OCI-M1 (cell line): ENCODE measurements around the gene TRIM45.

Experiments used
- DNase-seq: peaks from one replicate; lab custom pipeline; 2025; lab: John Stamatoyannopoulos, UW

TRIM45 gene

DNA sequence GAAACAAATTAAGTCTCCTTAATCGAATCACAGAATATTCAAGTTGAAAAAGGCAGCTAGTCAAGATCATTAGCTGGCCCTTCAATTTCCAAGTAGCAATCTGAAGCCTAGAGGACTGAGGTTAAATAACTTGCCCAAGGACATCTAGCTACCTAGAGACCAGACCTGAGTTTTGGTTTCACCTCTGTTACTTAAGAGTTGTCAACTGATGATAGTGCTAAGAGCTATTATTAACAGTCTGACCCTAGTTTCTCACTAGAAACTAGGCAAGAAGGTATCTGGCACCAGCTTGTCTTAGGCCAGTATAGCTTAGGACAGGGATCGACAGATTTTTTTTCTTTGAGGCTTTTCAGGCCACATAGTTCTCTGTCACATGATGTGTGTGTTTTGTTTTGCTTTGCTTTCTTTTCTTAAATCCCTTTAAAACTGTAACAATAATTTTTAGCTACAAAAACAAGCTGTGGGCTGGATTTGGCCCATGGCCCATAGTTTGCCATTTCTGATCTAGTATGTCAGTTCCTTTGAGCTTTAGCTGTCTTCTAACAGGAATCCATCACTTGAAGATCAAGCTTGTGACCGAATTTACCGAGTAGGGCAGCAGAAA is 23.2 kb downstream of the TRIM45 start:
- DNase-seq: no peak

DNA sequence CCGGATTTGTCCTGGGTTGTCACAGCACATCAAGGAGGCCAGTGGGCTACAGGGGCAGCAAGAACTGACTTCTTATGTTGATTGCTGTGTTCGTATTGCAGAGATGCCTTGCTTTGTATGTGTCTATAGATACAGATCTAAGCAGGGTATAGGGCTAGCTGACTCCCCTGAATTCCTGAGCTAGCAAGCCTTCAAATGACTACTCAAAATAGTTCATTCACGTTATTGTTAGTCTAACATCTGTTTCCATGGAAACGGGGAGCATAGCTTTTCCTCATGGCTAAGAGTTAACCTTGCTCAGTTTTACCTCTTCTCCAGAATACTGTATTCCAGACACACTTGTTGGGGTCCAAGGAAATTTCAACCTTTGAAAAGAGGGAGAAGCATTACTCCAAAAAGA is 24.1 kb downstream of the TRIM45 start:
- no peak for DNase-seq

DNA sequence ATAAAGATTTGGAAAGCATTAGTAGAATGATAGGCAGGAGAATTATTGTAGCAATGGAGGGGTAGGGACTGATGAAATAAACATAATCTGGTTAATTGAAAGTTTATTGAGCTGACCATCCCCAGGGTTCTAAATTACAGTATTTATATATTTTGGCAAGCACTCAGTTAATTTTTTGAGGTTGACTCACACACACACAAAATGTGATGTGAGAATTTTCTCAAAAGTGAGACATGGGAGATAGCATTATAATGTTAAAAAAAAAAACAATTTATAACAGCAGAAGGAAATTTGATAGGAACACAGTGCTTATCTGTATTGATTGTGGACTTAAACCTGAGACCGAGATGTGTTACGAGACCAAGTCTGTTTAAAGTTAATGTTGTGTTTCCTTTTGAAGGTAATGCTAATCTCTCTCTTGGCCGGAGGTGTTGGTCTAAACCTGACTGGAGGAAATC is 24.6 kb downstream of the TRIM45 start:
- DNase-seq: no peak

DNA sequence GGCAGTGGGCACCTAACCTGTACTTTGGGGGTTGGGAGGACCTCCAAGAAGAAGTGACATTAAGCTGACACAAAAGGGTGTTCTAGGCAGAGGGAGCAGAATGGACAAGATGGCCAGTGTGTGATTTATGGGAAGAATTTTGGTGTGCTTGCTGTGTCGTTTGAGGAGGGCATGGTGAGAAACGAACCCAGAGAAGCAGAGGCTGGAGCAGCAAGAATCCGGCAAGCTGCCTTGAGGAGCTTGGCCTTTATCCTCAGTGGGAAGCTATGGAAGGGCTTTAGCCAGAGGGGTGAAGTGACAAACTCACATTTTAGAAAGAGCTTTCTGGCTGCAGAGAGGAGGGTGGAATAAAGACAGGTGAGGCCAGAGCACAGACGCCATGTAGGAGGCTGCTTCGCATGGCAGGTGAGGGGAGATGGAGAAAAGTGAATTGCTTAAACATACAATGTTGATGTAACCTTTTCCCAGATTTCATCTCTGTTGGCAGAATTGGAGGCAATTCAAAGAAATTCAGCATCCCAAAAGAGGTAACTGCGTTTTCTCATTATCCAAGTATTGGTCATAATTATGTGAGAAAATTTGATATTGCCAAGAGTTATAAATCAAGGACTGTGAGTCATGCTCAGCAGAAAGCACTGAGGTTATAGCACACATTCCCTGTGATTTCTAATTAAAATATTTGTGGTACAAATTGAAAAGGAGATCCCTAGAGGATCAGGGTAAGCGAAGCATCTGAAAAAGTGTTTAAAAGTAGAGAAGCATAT is 26.5 kb downstream of the TRIM45 start:
- DNase-seq: no peak

DNA sequence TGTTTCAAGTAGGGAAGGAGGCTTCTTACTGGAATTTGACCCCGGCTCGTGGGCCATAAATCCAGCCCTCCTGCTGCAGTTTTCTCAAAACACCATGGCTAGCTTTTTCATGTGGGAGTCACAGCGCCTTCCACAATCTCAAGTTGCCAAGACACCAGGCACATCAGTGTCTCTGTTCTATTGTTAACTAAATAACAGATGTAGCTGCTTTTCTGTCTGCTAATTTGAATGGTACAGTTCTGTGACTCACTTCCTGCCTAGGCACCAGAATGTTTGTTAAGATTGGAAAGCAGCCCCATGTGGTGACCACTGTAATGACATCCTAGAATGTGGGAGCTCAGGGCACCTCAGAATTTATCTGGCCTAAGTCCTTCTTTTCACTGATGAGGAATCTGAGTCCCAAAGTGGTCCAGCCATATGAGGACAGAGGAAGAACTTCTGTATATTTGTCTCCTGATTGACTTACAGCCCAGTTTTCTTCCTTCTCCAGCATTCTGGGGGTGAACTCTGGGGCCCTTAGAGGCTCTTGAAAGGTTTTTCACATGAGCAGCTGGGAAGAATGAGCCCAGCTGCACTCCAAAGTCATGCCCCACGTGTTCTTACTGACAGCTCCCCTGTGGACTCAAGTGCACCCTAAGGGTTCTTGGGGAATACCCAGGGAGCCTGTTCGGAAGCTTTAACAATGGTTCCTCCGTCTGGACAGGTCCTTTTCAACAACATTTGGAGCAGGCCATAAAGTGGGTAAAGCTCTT is 27.5 kb downstream of the TRIM45 start:
- peak; percentile 6 for DNase-seq

DNA sequence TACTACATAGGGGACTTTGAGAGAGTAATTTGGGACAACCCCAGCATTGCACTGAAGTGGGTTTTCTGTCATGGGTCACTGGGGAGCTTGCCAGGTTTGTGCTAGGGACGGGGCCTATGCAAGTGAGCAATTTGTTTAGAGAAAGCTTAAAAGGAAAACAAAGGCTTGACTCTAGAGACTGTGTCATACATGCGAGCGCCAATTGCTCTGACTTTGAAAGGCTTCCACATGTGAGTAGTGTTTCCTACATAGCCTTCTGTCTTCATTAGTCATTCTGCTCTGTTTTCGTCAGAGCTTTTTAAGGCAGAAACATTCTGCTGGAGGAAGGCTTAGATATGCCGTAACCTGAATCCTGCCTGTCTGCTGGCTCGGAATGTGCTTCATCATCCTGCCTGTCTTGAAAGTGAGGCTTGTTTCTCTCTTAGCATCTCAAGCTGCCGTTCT is 28.4 kb downstream of the TRIM45 start:
- no peak for DNase-seq

DNA sequence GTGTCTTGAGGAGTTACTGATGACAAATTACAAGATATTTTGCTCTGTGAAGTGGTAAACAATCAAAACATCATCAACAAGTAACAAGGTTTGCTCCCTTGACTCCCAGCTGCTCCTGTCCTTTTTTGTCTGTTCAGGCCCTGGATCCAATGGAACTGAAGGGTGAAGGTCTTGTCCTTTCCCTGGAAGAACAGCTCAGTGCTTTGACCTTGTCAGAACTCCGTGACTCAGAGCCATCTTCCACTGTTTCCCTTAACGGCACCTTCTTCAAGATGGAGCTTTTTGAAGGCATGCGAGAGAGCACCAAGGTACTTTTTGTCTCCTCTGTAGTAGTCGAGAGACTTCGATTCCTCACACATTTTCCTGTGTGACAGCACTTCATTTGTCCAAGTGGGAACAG is 29.0 kb downstream of the TRIM45 start:
- DNase-seq: no peak

DNA sequence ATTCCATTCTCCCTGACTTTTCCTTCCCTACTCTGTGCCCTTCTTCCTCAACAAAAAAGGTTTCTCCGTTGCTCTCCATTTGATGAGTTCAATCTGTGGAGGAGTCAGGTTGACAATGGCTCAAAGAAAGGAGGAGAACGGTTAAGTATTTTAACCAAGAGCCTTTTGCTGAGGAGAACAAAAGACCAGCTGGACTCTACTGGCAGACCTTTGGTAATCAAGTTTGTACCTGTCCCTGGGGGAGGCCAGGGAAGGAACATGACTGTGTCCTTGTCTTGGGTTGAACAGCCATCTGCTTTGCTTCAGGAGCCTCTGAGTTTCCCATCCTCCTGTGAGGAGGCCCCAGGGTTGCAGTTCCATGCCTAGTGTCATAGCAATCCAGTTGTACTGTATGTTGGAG is 31.6 kb downstream of the TRIM45 start:
- DNase-seq: no peak

DNA sequence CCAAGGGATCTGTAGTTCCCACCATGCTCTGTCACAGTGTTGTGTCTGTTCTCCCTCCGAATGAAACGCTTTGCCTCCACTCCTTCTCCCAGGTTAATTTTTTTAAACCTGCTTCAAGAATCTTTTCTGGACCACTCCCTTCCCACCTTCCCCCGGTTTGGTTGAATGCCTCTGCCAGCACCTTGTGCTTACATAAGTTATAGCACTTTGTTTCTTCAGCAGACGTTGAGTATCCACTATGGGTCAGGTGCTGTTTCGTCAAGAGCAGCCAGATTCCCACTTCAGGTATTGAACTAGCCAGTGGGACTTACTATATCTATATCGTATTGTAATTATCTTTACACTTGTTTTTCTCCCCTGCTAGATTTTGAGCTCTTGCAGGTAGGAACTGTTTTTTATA is 33.9 kb downstream of the TRIM45 start:
- no peak for DNase-seq

DNA sequence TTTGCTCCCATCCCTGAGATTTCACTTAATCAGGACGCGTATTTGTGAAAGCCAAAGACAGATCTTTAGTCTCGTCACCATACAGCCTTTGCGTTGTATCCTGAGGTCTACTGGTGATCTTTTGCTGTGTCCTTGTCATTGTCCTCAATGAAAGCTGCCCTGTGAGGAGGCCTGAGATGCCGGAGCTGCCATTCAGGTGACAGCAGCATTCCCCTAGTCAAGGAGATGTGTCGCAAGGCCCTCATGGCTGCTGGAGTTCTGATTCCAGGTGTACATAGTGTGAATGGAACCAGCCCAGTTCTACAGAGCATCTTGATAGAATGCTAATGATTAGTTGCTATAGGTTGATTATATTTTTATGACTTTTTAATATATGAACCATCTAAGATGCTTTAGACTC is 37.3 kb downstream of the TRIM45 start:
- DNase-seq: no peak

DNA sequence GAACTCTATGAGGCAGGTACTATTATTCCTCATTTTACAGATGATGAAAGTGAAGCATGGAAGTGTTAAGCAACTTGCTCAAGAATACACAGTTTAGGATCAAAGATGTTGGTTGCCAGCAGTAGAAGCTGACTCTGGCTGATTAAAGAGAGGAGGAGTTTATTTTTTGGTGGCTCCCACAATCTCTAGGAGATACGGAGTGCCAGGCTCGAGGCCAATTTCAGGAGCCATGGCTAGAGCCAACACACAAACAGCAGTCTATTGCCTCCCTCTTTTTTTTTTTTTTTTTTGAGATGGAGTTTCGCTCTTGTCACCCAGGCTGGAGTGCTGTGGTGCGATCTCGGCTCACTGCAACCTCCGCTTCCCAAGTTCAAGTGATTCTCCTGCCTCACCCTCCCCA is 41.8 kb downstream of the TRIM45 start:
- DNase-seq: no peak

DNA sequence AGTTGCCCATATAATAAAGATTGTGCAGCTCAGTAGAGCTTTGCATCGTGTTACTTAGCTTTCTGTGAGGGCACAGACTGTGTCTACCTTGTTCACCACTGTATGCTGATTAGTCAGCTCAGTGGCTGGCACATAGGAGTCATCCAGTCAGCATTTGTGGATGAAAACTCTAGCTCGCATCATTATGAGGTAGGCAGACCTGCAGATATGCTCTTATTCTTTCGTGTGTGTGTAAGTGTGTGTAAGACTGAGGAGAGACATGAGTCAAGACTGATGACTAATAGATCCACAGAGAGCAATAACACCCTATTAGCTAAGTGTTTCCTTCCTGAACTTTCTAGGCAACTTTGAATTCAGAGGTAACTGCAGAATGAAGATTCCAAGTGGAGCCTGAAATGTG is 44.3 kb downstream of the TRIM45 start:
- DNase-seq: no peak

DNA sequence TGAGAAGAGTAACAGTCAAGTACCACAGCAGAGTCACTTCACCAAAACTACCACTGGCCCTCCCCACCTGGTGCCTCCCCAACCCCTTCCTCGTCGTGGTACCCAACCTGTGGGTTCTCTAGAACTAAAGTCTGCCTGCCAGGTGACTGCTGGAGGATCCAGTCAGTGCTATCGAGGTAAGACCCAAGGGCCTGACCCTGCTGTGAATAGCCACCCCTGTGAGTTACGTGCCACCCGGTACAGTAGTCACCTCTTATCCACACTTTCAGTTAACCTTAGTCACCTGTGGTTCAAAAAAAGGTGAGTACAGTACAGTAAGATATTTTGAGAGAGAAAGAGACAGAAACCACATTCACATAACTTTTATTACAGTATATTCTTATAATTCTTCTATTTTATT is 44.9 kb downstream of the TRIM45 start:
- no peak for DNase-seq

DNA sequence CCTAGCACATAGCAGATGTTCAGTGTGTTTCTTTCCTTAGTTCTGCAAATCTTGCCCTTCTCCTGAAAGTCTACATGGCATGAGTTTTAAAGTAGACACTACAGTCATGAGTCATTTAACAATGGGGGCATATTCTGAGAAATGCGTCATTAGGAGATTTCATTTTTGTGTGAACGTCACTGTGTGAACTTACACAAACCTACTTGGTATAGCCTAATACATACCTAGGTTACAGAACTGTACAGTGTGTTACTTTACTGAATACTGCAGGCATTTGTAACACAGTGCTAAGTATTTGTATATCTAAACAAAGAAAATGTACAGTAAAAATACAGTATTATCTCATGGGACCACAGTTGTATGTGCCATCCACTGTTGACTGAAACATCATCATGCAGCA is 51.4 kb downstream of the TRIM45 start:
- no peak for DNase-seq

DNA sequence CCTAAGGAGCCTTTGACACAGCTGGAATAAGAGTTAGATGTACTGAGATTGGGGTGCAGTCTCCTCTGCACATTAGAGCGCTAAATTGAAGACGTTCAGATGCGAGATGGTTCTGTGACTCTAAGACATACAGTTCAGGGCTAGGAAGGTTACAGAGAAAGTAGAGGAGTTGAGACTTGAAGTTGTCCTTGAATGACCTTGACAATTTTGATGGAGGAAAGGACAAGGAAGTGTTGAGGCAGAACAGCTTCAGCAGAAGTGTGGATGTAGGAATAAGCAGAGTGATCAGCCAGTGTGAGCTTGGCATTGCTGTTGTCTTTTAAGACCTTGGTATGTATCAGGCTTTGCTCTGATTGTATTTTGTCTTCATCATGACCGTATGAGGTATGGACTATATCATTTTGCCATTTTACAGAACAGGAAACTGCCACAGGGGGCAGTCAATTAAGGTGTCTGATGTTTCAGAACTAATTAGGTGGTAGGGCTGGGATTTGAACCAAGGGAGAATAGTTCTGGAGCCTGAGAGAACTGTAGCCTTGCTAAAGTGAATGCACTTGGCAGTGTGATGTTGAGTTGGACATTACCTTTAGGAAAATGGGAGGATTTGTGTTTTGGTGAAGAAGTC is 52.2 kb downstream of the TRIM45 start:
- no peak for DNase-seq

DNA sequence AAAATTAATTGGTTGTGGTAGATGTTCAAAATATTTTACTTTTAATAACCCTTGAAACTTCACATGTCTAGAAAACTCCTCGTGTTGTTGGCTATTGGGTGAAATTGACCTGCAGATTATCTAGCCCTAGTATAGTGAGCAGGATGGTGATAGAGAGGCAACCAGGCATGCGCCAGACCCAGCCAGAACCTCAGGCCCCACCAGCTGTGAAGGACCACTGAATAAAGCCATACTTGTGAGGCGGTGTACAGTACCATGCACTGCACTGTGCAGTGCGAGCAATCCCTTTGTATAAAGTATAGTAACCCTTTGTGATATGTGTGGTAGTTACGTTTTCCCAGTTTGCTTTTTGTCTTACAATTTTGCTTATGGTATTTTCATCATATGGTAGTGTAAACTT is 53.0 kb downstream of the TRIM45 start:
- DNase-seq: no peak

DNA sequence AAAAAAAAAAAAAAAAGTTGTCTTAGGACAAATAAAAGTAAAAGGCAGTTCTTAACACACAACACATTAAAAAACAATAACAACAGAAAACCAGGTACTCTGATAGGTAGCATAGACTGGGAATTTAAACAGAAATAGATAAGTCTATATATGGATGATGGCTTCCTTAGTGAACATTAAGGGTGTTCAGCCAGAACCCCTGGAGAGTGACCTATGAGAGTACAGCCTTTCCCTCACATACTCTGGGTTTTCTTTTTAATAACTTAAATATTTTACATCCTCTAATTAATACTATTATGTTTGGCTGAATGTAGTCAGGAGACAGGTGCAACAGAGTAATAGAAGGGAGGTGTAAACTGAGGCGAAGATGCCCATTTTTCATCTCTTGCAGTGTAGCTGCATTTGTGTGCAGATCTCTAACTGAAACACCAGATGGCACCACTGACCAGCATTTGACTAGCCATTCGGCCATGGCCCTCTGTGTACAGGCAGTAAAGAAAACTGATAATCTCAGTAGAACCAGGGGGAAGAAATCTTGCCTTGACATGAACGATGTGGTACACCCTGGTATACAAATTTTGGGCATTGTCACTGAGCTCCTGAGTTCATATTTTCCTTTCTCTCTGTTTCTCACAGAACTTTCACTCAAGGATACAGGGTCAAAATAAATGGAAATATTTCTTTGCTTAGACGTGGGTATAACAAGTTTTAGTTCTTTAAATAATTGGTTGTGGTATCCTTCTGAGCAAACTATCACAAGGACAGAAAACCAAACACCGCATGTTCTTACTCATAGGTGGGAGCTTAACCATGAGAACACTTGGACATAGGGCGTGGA is 53.8 kb downstream of the TRIM45 start:
- peak; percentile 66 for DNase-seq

DNA sequence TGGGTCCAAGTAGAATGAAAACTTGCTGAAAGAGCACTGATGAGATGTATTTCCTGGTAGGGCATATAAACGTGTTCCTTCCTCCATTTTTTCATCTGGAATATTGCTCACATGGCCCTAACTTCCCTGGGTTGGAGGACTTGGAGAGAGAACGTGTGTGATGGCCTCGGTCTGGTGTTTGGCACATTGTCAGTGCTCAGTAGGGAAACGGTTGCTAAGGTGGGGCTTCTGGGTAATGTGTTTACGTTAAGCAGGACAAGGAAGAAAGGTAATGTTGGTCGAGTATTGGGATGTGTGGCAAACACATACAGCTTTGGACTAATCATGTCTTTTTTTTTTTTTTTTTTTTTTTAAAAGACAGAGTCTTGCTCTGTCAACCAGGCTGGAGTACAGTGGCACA is 55.2 kb downstream of the TRIM45 start:
- DNase-seq: no peak

DNA sequence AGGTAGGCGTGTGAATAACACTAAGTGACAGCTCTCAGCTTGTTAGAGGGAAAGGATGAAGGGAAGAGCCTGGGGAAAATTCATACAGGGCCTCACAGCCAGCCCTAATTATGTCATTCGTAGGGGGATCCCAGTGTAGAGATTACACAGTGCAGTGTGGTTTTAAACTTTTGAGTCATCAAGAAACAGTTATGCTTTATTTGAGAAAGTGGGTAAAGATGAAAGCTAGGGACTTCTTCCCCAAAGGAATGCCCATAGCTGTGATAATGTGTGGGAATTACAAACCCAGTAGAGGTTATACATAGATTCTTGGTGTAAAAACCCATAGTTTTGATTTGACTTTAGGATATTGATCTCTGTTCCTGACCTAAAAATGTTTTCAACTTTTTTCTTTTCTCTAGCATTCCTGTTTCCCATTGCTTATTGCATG is 59.5 kb downstream of the TRIM45 start:
- peak; percentile 75 for DNase-seq
